GM12878 (cell line): Measurements from ENCODE around the gene ENOX1. TPM values are rescaled to one million over a fixed set of nuclear protein-coding genes. Genes with fewer than 3 reads are reported as not detected.

ENCODE experiments used
- ATAC-seq: fragments of 200-7000 bp; cut with Tn5 transposase; 3 replicates; pipeline ENCODE4 v1.9.1; 2020; ENCODE audit warnings: mild to moderate bottlenecking, moderate library complexity
- BruUV-seq: library from RNA; stranded (reverse); fragments of 400-500 nt; replicated peaks from 2 replicates; lab custom pipeline; 2021; lab: Mats Ljungman, UMichigan
- CTCF ChIA-PET: fragments of 300-600 bp; sonication (Branson Sonifier 250); formaldehyde crosslinking; extraction: SDS; loops from one replicate; lab custom pipeline; 2021; ENCODE audit warnings: inconsistent platforms; lab: Yijun Ruan, JAX
- POLR2A ChIA-PET: fragments of 350-600 bp; formaldehyde crosslinking; extraction: SDS; loops from one replicate; lab custom pipeline; 2021; ENCODE audit warnings: inconsistent platforms; lab: Charles Lee
- RAD21 ChIA-PET: fragments of 300-600 bp; sonication (Branson Sonifier 250); formaldehyde crosslinking; loops from one replicate; lab custom pipeline; 2023; ENCODE audit warnings: antibody characterized with exemption; ENCODE audit not compliant: unreplicated experiment; lab: Charles Lee
- SMC1A ChIA-PET: fragments of 300-600 bp; sonication (Branson Sonifier 250); formaldehyde crosslinking; loops from one replicate; lab custom pipeline; 2023; ENCODE audit not compliant: unreplicated experiment, uncharacterized antibody; lab: Charles Lee
- DNase-seq: peaks from one replicate; pipeline ENCODE4 v3.0.0-alpha.2; 2011; ENCODE audit warnings: low read depth, low spot score
- FAIRE-seq: peaks from 3 replicates; lab custom pipeline; 2011; peaks lifted over from hg19 to GRCh38; lab: Jason Lieb, UNC
- H2AFZ ChIP-seq: 2 replicates; pipeline ENCODE4 v1.6.0; 2011; ENCODE audit warnings: low read depth, low read length, control low read depth; ENCODE audit not compliant: control insufficient read depth
- H3K27ac ChIP-seq: 2 replicates; pipeline ENCODE4 v1.5.1; 2011; ENCODE audit warnings: control low read depth; ENCODE audit not compliant: control insufficient read depth, insufficient read depth
- H3K27me3 ChIP-seq, 2 experiments: replicated peaks in 1 of 2; 2 replicates each; pipeline versions ENCODE4 v1.6.0 to v1.6.1; 2011; ENCODE audit warnings: low read length in 1 of 2; ENCODE audit not compliant: control insufficient read depth in 2 of 2, insufficient read depth in 2 of 2
- H3K36me3 ChIP-seq, 2 experiments: 2 replicates each; pipeline ENCODE4 v1.5.1; 2011; ENCODE audit warnings: low read length in 1 of 2; ENCODE audit not compliant: control insufficient read depth in 2 of 2, insufficient read depth in 2 of 2
- H3K4me1 ChIP-seq: 2 replicates; pipeline ENCODE4 v1.6.1; 2011; ENCODE audit warnings: mild to moderate bottlenecking, low read length, moderate library complexity, mixed read lengths; ENCODE audit not compliant: control insufficient read depth, insufficient read depth
- H3K4me2 ChIP-seq: 2 replicates; pipeline ENCODE4 v1.6.0; 2011; ENCODE audit warnings: control low read depth; ENCODE audit not compliant: control insufficient read depth, insufficient read depth
- H3K4me3 ChIP-seq: fragments of 200-600 bp; sonication (generic); 2 replicates; pipeline ENCODE4 v1.5.1; 2016
- H3K79me2 ChIP-seq: 2 replicates; pipeline ENCODE4 v1.6.0; 2011; ENCODE audit warnings: low read length; ENCODE audit not compliant: control insufficient read depth, insufficient read depth
- H3K9ac ChIP-seq: 2 replicates; pipeline ENCODE4 v1.8.0; 2011; ENCODE audit warnings: low read length, control low read depth, mixed read lengths; ENCODE audit not compliant: control insufficient read depth, insufficient read depth
- H3K9me3 ChIP-seq: replicated peaks from 3 replicates; pipeline ENCODE4 v1.5.1; 2011; ENCODE audit warnings: mild to moderate bottlenecking, low read length; ENCODE audit not compliant: control insufficient read depth, insufficient read depth
- H4K20me1 ChIP-seq: 2 replicates; pipeline ENCODE4 v1.6.0; 2011; ENCODE audit not compliant: control insufficient read depth, insufficient read depth
- BMI1 ChIP-seq: fragments of 450-650 bp; IDR thresholded peaks from 2 replicates; pipeline ENCODE4 v1.6.1; 2016; ENCODE audit warnings: mild to moderate bottlenecking, moderate library complexity, borderline replicate concordance
- JUND ChIP-seq: IDR thresholded peaks from 2 replicates; pipeline ENCODE4 v1.6.1; 2012; ENCODE audit warnings: low read depth, mild to moderate bottlenecking, low read length, improper control_type of control experiment, moderate library complexity
- MTA2 ChIP-seq: fragments of 450-650 bp; IDR thresholded peaks from 2 replicates; pipeline ENCODE4 v1.6.1; 2016; ENCODE audit warnings: low read depth, mild to moderate bottlenecking, moderate library complexity
- NFYB ChIP-seq: IDR thresholded peaks from 2 replicates; pipeline ENCODE4 v1.6.1; 2011; ENCODE audit warnings: low read depth, mild to moderate bottlenecking, low read length, improper control_type of control experiment, moderate library complexity; ENCODE audit not compliant: insufficient read depth
- NR2C1 ChIP-seq: fragments of 450-650 bp; IDR thresholded peaks from 2 replicates; pipeline ENCODE4 v1.6.1; 2017; ENCODE audit warnings: antibody characterized with exemption, mild to moderate bottlenecking, moderate library complexity
- PAX5 ChIP-seq: IDR thresholded peaks from 2 replicates; pipeline ENCODE4 v1.6.1; 2011; ENCODE audit warnings: low read depth, low read length, borderline replicate concordance
- POU2F2 ChIP-seq: IDR thresholded peaks from 3 replicates; pipeline ENCODE4 v1.6.1; 2011; ENCODE audit warnings: low read depth, mild to moderate bottlenecking, low read length, borderline replicate concordance
- SMAD1 ChIP-seq: fragments of 450-650 bp; IDR thresholded peaks from 2 replicates; pipeline ENCODE4 v1.6.1; 2018; ENCODE audit warnings: mild to moderate bottlenecking, low read depth; ENCODE audit not compliant: partially characterized antibody
- SRF ChIP-seq, 2 experiments: IDR thresholded peaks; 2 replicates each; pipeline ENCODE4 v1.6.1; 2011; ENCODE audit warnings: low read depth in 2 of 2, low read length in 2 of 2, mild to moderate bottlenecking in 1 of 2, moderate library complexity in 1 of 2
- ZNF274 ChIP-seq: IDR thresholded peaks from one replicate; pipeline ENCODE4 v1.8.0; 2011; ENCODE audit not compliant: insufficient read length, insufficient read depth
- ZNF592 ChIP-seq: fragments of 450-650 bp; IDR thresholded peaks from 2 replicates; pipeline ENCODE4 v1.6.1; 2017; ENCODE audit warnings: mild to moderate bottlenecking, moderate library complexity
- WGBS: methylation state at CpG from one replicate; pipeline ENCODE4 v1.1.6; 2016; ENCODE audit warnings: low lambda C conversion rate; ENCODE audit not compliant: insufficient replicate concordance, insufficient coverage; ENCODE audit errors: missing lambda C conversion rate; 5-methylcytosine and 5-hydroxymethylcytosine counted together
- in situ Hi-C: fragments of 300-500 bp; cut with MboI; formaldehyde crosslinking; loops from 9 replicates; pipeline ENCODE4 v1.14.3; 2018; ENCODE audit warnings: mixed read lengths
- intact Hi-C: fragments of 100-400 bp; cut with micrococcal nuclease; formaldehyde crosslinking; loops from one replicate; pipeline ENCODE4 v1.14.2; 2022; ENCODE audit not compliant: unreplicated experiment
- polyA plus RNA-seq, 11 experiments: library from polyadenylated mRNA; depleted of rRNA in 4 of 11; unstranded in 6 of 11; stranded (reverse) in 5 of 11; fragments of >200 nt; fragmentation: Nextera tagmentation in 4 of 11; fragmentation: Illumina TruSeq in 1 of 11; extraction: Ambion mirVana in 4 of 11; extraction: Trizol in 1 of 11; gene quantifications; 1 replicate in 1 of 11; 2 replicates in 10 of 11; pipeline versions ENCODE4 v1.2.1 to v1.2.3, GENCODE V29; 2011 to 2016; ENCODE audit warnings: inconsistent platforms in 2 of 11, missing spikeins in 2 of 11, low read depth in 1 of 11
- total RNA-seq, 4 experiments: library from RNA; depleted of rRNA in 3 of 4; stranded (reverse); fragments of >200 nt in 3 of 4; fragmentation: Illumina TruSeq in 1 of 4; extraction: Trizol in 1 of 4; gene quantifications; 2 replicates each; pipeline versions ENCODE4 v1.2.1 to v1.2.3, GENCODE V29; 2013 to 2021

The ENOX1 gene
- total and polyA plus RNA-seq, 10 of the 15 experiments (the other 5 are each of a cell fraction or from before 2014, with no cell fraction given), result 0.11 to 0.26 (median 0.15) TPM

- RAD21 ChIA-PET, result no interaction called here
- no TSS peak for BruUV-seq
- Histone ChIP-seq H2AFZ (no peak overlapping the region), H3K4me2 (peak overlapping the region; percentile 23)
- FAIRE-seq, result no peak
- in situ Hi-C loops, result loop anchor here (10.0 kb wide), 1 partner anchor 497 kb away; no protein-coding TSS in a partner anchor
- intact Hi-C loops, result no loop called here
- POLR2A ChIA-PET, result interaction anchor here (0.6 kb wide), 1 partner anchor 153 kb away, joined by 3 read pairs; no protein-coding TSS in a partner anchor
- peak; percentile 50; the same call in 1 of the 2 replicates for TF ChIP-seq PAX5
- no peak for TF ChIP-seq SRF (IDR thresholded peaks at IDR 0.05; ENCODE audit: low read depth in 2 of 2, low read length in 2 of 2)
- 0 out of 3 replicates have a peak, but pooled peaks have one; percentile 8 for TF ChIP-seq POU2F2
- TF ChIP-seq, all 136 proteins: peak for 2
- H4K20me1 ChIP-seq, result no peaks in the 10 kb centered on the region
- H3K36me3 ChIP-seq, result no peaks in the 10 kb centered on the region
- H3K79me2 ChIP-seq, result no peaks in the 10 kb centered on the region
- no peak overlapping the region for H3K27ac ChIP-seq
- ATAC-seq, result no peak
- ChIA-PET SMC1A (interaction anchor here (1.4 kb wide), 1 partner anchor 11 kb away, joined by 4 read pairs; no protein-coding TSS in a partner anchor), CTCF (interaction anchor here (2.7 kb wide), 1 partner anchor 497 kb away, joined by 10 read pairs; no protein-coding TSS in a partner anchor)
- DNase-seq, result no peak
- H3K9ac ChIP-seq, result no peak overlapping the region
- H3K27me3 ChIP-seq, result no peaks in the 10 kb centered on the region
- WGBS, result 62% methylated on average over 6 of the region's 6 CpGs
- no peaks in the 10 kb centered on the region; the same call in 2 of the 3 replicates for H3K9me3 ChIP-seq
- peaks cover 19% of the 10 kb centered on the region for H3K4me1 ChIP-seq
- H3K4me3 ChIP-seq, result peak overlapping the region; percentile 22; the same call in 1 of the 2 replicates
Observed at GRCh38 chr13:43307221-43307920, 479.4 kb downstream of the ENOX1 start.

- in situ Hi-C loops (loop anchor here (10.0 kb wide), 1 partner anchor 498 kb away; no protein-coding TSS in a partner anchor), intact Hi-C loops (no loop called here)
- Histone ChIP-seq H3K4me2 (no peak overlapping the region), H3K9ac (no peak overlapping the region), H3K4me3 (no peak overlapping the region), H3K79me2 (no peaks in the 10 kb centered on the region), H4K20me1 (no peaks in the 10 kb centered on the region), H3K27me3 (no peaks in the 10 kb centered on the region), H2AFZ (no peak overlapping the region), H3K27ac (no peak overlapping the region), H3K36me3 (no peaks in the 10 kb centered on the region), H3K9me3 (no peaks in the 10 kb centered on the region; the same call in 2 of the 3 replicates), H3K4me1 (peaks cover 19% of the 10 kb centered on the region)
- no TSS peak for BruUV-seq
- ChIA-PET CTCF (interaction anchor here (2.7 kb wide), 1 partner anchor 498 kb away, joined by 10 read pairs; no protein-coding TSS in a partner anchor), RAD21 (interaction anchor here (0.8 kb wide), 1 partner anchor 498 kb away, joined by 4 read pairs; no protein-coding TSS in a partner anchor), POLR2A (no interaction called here), SMC1A (interaction anchor here (0.9 to 1.5 kb wide), 3 partner anchors 10 to 246 kb away, joined by 3 to 4 read pairs (median 4); no protein-coding TSS in a partner anchor)
- no peak for ATAC-seq
- DNase-seq, result no peak
- no peak for FAIRE-seq
- TF ChIP-seq MTA2, result no peak
- no peak for TF ChIP-seq BMI1
- TF ChIP-seq ZNF274, result no peak
- no peak for TF ChIP-seq ZNF592
- TF ChIP-seq NR2C1, result no peak
- no peak for TF ChIP-seq SMAD1
- TF ChIP-seq NFYB, result no peak
- no peak for TF ChIP-seq JUND
Observed at GRCh38 chr13:43306372-43306771, 480.4 kb downstream of the ENOX1 start.
